C1 segment of cervical spinal cord (tissue), 14 donors: ENCODE results near the gene FUZ.
A peak's percentile ranks its signal among the peaks of the same experiment; 100 is the strongest.

ENCODE experiments used
- DNase-seq, 14 donors: peaks; one replicate each; lab custom pipeline; 2025; lab: John Stamatoyannopoulos, UW

Gene FUZ

GRCh38 chr19:49807904-49808675, 5.0 kb downstream of the FUZ start:
- DNase-seq: no peak

GRCh38 chr19:49807058-49807903, 5.8 kb downstream of the FUZ start:
- peak in 1 of 14 donors; percentile 1 for DNase-seq

GRCh38 chr19:49806620-49806959, 6.5 kb downstream of the FUZ start:
- no peak for DNase-seq

GRCh38 chr19:49805822-49806619, 7.1 kb downstream of the FUZ start:
- DNase-seq: no peak

GRCh38 chr19:49803529-49803856, 9.6 kb downstream of the FUZ start:
- no peak for DNase-seq

- no peak for DNase-seq
These were observed 10.1 kb downstream of the FUZ start for GRCh38 chr19:49802836-49803528.

- peak; percentile 18 to 89 (median 82) for DNase-seq
These were observed 11.0 kb downstream of the FUZ start for GRCh38 chr19:49801966-49802661.

GRCh38 chr19:49801401-49801888, 11.6 kb downstream of the FUZ start:
- no peak for DNase-seq

- DNase-seq: no peak
These were observed 12.3 kb downstream of the FUZ start for GRCh38 chr19:49800771-49801170.

- DNase-seq: no peak
These were observed 13.2 kb downstream of the FUZ start for GRCh38 chr19:49799798-49800376.

- no peak for DNase-seq
These were observed 13.8 kb downstream of the FUZ start for GRCh38 chr19:49799271-49799797.

GRCh38 chr19:49798574-49798973, 14.5 kb downstream of the FUZ start:
- no peak for DNase-seq

- DNase-seq: no peak
These were observed 17.5 kb downstream of the FUZ start for GRCh38 chr19:49795615-49796014.

- DNase-seq: no peak
These were observed 19.6 kb downstream of the FUZ start for GRCh38 chr19:49793561-49793840.

GRCh38 chr19:49792829-49793560, 20.1 kb downstream of the FUZ start:
- no peak for DNase-seq

GRCh38 chr19:49791776-49792445, 21.2 kb downstream of the FUZ start:
- DNase-seq: no peak

GRCh38 chr19:49790866-49791265, 22.2 kb downstream of the FUZ start:
- DNase-seq: peak in 1 of 14 donors; percentile 30

GRCh38 chr19:49788857-49789256, 24.2 kb downstream of the FUZ start:
- DNase-seq: no peak

GRCh38 chr19:49787746-49788145, 25.3 kb downstream of the FUZ start:
- no peak for DNase-seq
